K562 (cell line): ENCODE data around the gene KIF26A. TPM values are rescaled to one million over a fixed set of nuclear protein-coding genes. Genes with fewer than 3 reads are reported as not detected.

Source experiments
- ATAC-seq: fragments of 200-7000 bp; cut with Tn5 transposase; 3 replicates; pipeline ENCODE4 v1.9.1; 2020; ENCODE audit warnings: moderate library complexity
- BruUV-seq: library from RNA; stranded (reverse); fragments of 400-500 nt; replicated peaks from 2 replicates; lab custom pipeline; 2021; lab: Mats Ljungman, UMichigan
- CTCF ChIA-PET: fragments of 300-600 bp; formaldehyde crosslinking; extraction: SDS; loops from one replicate; lab custom pipeline; 2021; ENCODE audit warnings: low intra/inter-chr PET ratio; lab: Yijun Ruan, JAX
- POLR2A ChIA-PET: fragments of 300-600, 350-650 bp; sonication (Branson Sonifier 250); formaldehyde crosslinking; extraction: SDS; loops from one replicate; lab custom pipeline; 2021; ENCODE audit warnings: antibody characterized with exemption, inconsistent platforms; lab: Yijun Ruan, JAX
- DNase-seq, 4 experiments: peaks; one replicate each; pipeline versions ENCODE4 v3.0.0 to v3.0.0-alpha.2; 2011 to 2018; ENCODE audit warnings: low spot score in 3 of 4, mixed read lengths in 3 of 4; ENCODE audit errors: extremely low read depth in 1 of 4
- FAIRE-seq: peaks from 2 replicates; lab custom pipeline; 2011; peaks lifted over from hg19 to GRCh38; lab: Jason Lieb, UNC
- H2AFZ ChIP-seq: 2 replicates; pipeline ENCODE4 v1.6.0; 2011; ENCODE audit warnings: low read depth, low read length, control low read depth, inconsistent platforms
- H3K27ac ChIP-seq: fragments of 200-600 bp; 3 replicates; pipeline ENCODE4 v1.8.0; 2011; ENCODE audit warnings: low read depth, mild to moderate bottlenecking, control low read depth, inconsistent platforms, low read length, moderate library complexity, mixed read lengths; ENCODE audit errors: extremely low read depth
- H3K27me3 ChIP-seq, 2 experiments: fragments of 300-600 bp in 1 of 2; 2 replicates in 1 of 2; 3 replicates in 1 of 2; pipeline versions ENCODE4 v1.6.0 to v1.8.0; 2011; ENCODE audit warnings: inconsistent platforms in 2 of 2, low read length in 2 of 2, mild to moderate bottlenecking in 1 of 2, mixed read lengths in 1 of 2, moderate library complexity in 1 of 2; ENCODE audit not compliant: control insufficient read depth in 2 of 2, insufficient read depth in 2 of 2
- H3K36me3 ChIP-seq: fragments of 300-600 bp; 3 replicates; pipeline ENCODE4 v1.8.0; 2011; ENCODE audit warnings: mild to moderate bottlenecking, low read length, inconsistent platforms; ENCODE audit not compliant: control insufficient read depth, insufficient read depth
- H3K4me1 ChIP-seq, 2 experiments: fragments of 200-600 bp in 1 of 2; replicated peaks in 1 of 2; 2 replicates in 1 of 2; 3 replicates in 1 of 2; pipeline versions ENCODE4 v1.5.1 to v1.8.0; 2011; ENCODE audit warnings: inconsistent platforms in 2 of 2, low read length in 2 of 2, mild to moderate bottlenecking in 1 of 2, mixed read lengths in 1 of 2, moderate library complexity in 1 of 2; ENCODE audit not compliant: control insufficient read depth in 2 of 2, insufficient read depth in 2 of 2
- H3K4me2 ChIP-seq: 2 replicates; pipeline ENCODE4 v1.6.1; 2011; ENCODE audit warnings: low read length, control low read depth, inconsistent platforms, mixed read lengths; ENCODE audit not compliant: insufficient read depth
- H3K4me3 ChIP-seq: fragments of 200-600 bp; sonication (generic), shearing (Covaris generic); 2 replicates; pipeline ENCODE4 v1.5.1; 2016; ENCODE audit warnings: control low read depth, inconsistent platforms
- H3K79me2 ChIP-seq: fragments of 200-600 bp; 3 replicates; pipeline ENCODE4 v1.8.0; 2011; ENCODE audit warnings: low read length, inconsistent platforms; ENCODE audit not compliant: control insufficient read depth, insufficient read depth
- H3K9ac ChIP-seq, 2 experiments: 2 replicates each; pipeline versions ENCODE4 v1.6.0 to v1.6.1; 2011; ENCODE audit warnings: low read depth in 2 of 2, low read length in 2 of 2, control low read depth in 1 of 2, inconsistent platforms in 1 of 2, mild to moderate bottlenecking in 1 of 2, mixed read lengths in 1 of 2; ENCODE audit not compliant: insufficient read depth in 1 of 2
- H3K9me1 ChIP-seq: one replicate; pipeline ENCODE4 v1.6.0; 2011; ENCODE audit warnings: inconsistent platforms, mild to moderate bottlenecking, low read length, moderate library complexity; ENCODE audit not compliant: control insufficient read depth, insufficient read depth
- H3K9me3 ChIP-seq: replicated peaks from 2 replicates; pipeline ENCODE4 v1.5.1; 2011; ENCODE audit warnings: low read depth, low read length, inconsistent platforms; ENCODE audit not compliant: control insufficient read depth, insufficient read depth
- H4K20me1 ChIP-seq: replicated peaks from 2 replicates; pipeline ENCODE4 v1.6.1; 2011; ENCODE audit warnings: low read length, inconsistent platforms, mixed read lengths; ENCODE audit not compliant: control insufficient read depth, insufficient read depth
- ATF7 ChIP-seq: fragments of 450-650 bp; IDR thresholded peaks from 2 replicates; pipeline ENCODE4 v1.7.1; 2014; ENCODE audit warnings: mild to moderate bottlenecking, moderate library complexity
- BCOR ChIP-seq: fragments of 450-650 bp; IDR thresholded peaks from 2 replicates; pipeline ENCODE4 v1.6.1; 2016
- DIDO1 ChIP-seq: fragments of 450-650 bp; IDR thresholded peaks from 2 replicates; pipeline ENCODE4 v1.6.1; 2016; ENCODE audit warnings: low read depth, missing biosample characterization, missing genetic modification characterization
- DPF2 ChIP-seq: fragments of 450-650 bp; IDR thresholded peaks from 2 replicates; pipeline ENCODE4 v1.6.1; 2016
- IRF1 ChIP-seq: sonication (generic); formaldehyde crosslinking; IDR thresholded peaks from 2 replicates; pipeline ENCODE4 v1.8.0; 2022; ENCODE audit warnings: missing genetic modification reagents, mild to moderate bottlenecking, borderline replicate concordance
- POLR3A ChIP-seq: IDR thresholded peaks from 2 replicates; pipeline ENCODE4 v1.6.1; 2011; ENCODE audit warnings: borderline replicate concordance, mild to moderate bottlenecking, moderate library complexity; ENCODE audit not compliant: insufficient read length, insufficient read depth; ENCODE audit errors: extremely low read depth
- PREB ChIP-seq: sonication (generic); formaldehyde crosslinking; IDR thresholded peaks from 2 replicates; pipeline ENCODE4 v1.8.1; 2023; ENCODE audit warnings: mild to moderate bottlenecking, missing genetic modification reagents
- SIN3A ChIP-seq, 2 experiments: fragments of 150-350 bp in 1 of 2; IDR thresholded peaks; 2 replicates each; pipeline ENCODE4 v1.6.1; 2011 to 2016; ENCODE audit warnings: borderline replicate concordance in 2 of 2, low read depth in 2 of 2, low read length in 2 of 2, mild to moderate bottlenecking in 2 of 2, moderate library complexity in 2 of 2; ENCODE audit not compliant: control insufficient read depth in 1 of 2
- STAT5B ChIP-seq: fragments of 250-450 bp; sonication (Bioruptor Pico); IDR thresholded peaks from 2 replicates; pipeline ENCODE4 v1.8.0; 2021; ENCODE audit warnings: mild to moderate bottlenecking, inconsistent platforms
- TGIF2 ChIP-seq: sonication (generic); formaldehyde crosslinking; IDR thresholded peaks from 2 replicates; pipeline ENCODE4 v1.8.1; 2022; ENCODE audit warnings: mild to moderate bottlenecking, missing genetic modification reagents, moderate library complexity
- TRIM24 ChIP-seq, 2 experiments: fragments of 450-650 bp; IDR thresholded peaks; 2 replicates each; pipeline ENCODE4 v1.6.1; 2016
- ZNF408 ChIP-seq: fragments of 250-450 bp; sonication (Bioruptor Pico); IDR thresholded peaks from 2 replicates; pipeline ENCODE4 v1.4.0; 2020; ENCODE audit warnings: low read depth, mild to moderate bottlenecking, moderate library complexity
- WGBS: fragments of 100-300 bp; shearing (Covaris generic); methylation state at CpG from one replicate; pipeline ENCODE4 v1.1.6; 2016; ENCODE audit warnings: low coverage, mixed read lengths; ENCODE audit not compliant: insufficient coverage; ENCODE audit errors: missing lambda C conversion rate; 5-methylcytosine and 5-hydroxymethylcytosine counted together
- in situ Hi-C: fragments of 300-500 bp; cut with MboI; formaldehyde crosslinking; loops from 4 replicates; pipeline ENCODE4 v1.15.0; 2018; ENCODE audit warnings: inconsistent platforms, mixed read lengths
- intact Hi-C: fragments of 100-400 bp; cut with micrococcal nuclease; formaldehyde crosslinking; loops from 2 replicates; pipeline ENCODE4 v1.14.2; 2022
- polyA plus RNA-seq, 8 experiments: library from polyadenylated mRNA; depleted of rRNA in 4 of 8; stranded (reverse) in 5 of 8; unstranded in 3 of 8; fragments of >200 nt; fragmentation: Nextera tagmentation in 2 of 8; fragmentation: Illumina TruSeq in 1 of 8; extraction: Ambion mirVana in 2 of 8; extraction: Trizol in 1 of 8; gene quantifications; 2 replicates each; pipeline versions ENCODE4 v1.2.1 to v1.2.3, GENCODE V29; 2011 to 2014; ENCODE audit warnings: inconsistent platforms in 1 of 8, missing spikeins in 1 of 8
- total RNA-seq, 7 experiments: library from RNA; depleted of rRNA in 6 of 7; stranded (reverse); fragments of >200 nt in 6 of 7; fragmentation: Illumina TruSeq in 2 of 7; extraction: Trizol in 2 of 7; gene quantifications; 2 replicates each; pipeline versions ENCODE4 v1.2.1 to v1.2.3, GENCODE V29; 2011 to 2021; ENCODE audit warnings: low replicate concordance in 1 of 7

Gene KIF26A
- total and polyA plus RNA-seq, 9 of the 15 experiments (the other 6 are each of a cell fraction or from before 2014, with no cell fraction given) = 0.04 TPM; not detected in 8

- no peaks in the 10 kb centered on the region for H3K4me1 ChIP-seq
- no peak overlapping the region for H3K4me2 ChIP-seq
- no peaks in the 10 kb centered on the region for H3K9me1 ChIP-seq
- H3K79me2 ChIP-seq = no peaks in the 10 kb centered on the region
- H2AFZ ChIP-seq = no peak overlapping the region
- ATAC-seq (no peak), FAIRE-seq (no peak), DNase-seq (no peak)
- no peaks in the 10 kb centered on the region; a peak in 1 of 5 replicates for H3K27me3 ChIP-seq
- intact Hi-C loops (no loop called here), in situ Hi-C loops (no loop called here)
- H3K27ac ChIP-seq = no peak overlapping the region
- no peak overlapping the region for H3K9ac ChIP-seq
- no peaks in the 10 kb centered on the region for H4K20me1 ChIP-seq
- POLR2A ChIA-PET = no interaction called here
- no CpG with 5 or more reads among the region's 2 CpGs for WGBS
- H3K9me3 ChIP-seq = no peaks in the 10 kb centered on the region
- H3K4me3 ChIP-seq = no peak overlapping the region
- CTCF ChIA-PET = no interaction called here
- no peaks in the 10 kb centered on the region for H3K36me3 ChIP-seq
- no TSS peak for BruUV-seq
- TF ChIP-seq PREB (no peak), BCOR (no peak), ZNF408 (CRISPR knock-in tag) (no peak), ATF7 (no peak), DIDO1 (tag) (no peak), TGIF2 (CRISPR knock-in tag) (no peak), POLR3A (no peak), STAT5B (no peak), TRIM24 (IDR thresholded peaks at IDR 0.05) (no peak), SIN3A (IDR thresholded peaks at IDR 0.05; ENCODE audit: borderline replicate concordance in 2 of 2, control insufficient read depth in 1 of 2, low read depth in 2 of 2, low read length in 2 of 2) (no peak), DPF2 (no peak), IRF1 (CRISPR knock-in tag) (no peak)
Measured at GRCh38 chr14:104204660-104205149, 66.3 kb downstream of the KIF26A start.
